Mesenchymal stem cell (in vitro differentiated cells and primary cell): ENCODE data around the gene NCSTN.

Source experiments
- DNase-seq: peaks from one replicate; pipeline ENCODE4 v3.0.0-alpha.2; 2013
- H2AFZ ChIP-seq: one replicate; pipeline ENCODE4 v1.6.1; 2013; ENCODE audit warnings: low read depth, mild to moderate bottlenecking, control low read depth, inconsistent platforms, low read length, moderate library complexity
- H2AK5ac ChIP-seq: 2 replicates; pipeline ENCODE4 v1.6.1; 2013; ENCODE audit warnings: low read length, moderate library complexity, mild to moderate bottlenecking, inconsistent platforms; ENCODE audit not compliant: severe bottlenecking
- H2BK120ac ChIP-seq: one replicate; pipeline ENCODE4 v1.6.1; 2013; ENCODE audit warnings: low read depth, mild to moderate bottlenecking, inconsistent platforms, low read length, moderate library complexity
- H2BK12ac ChIP-seq, 2 experiments: one replicate each; pipeline ENCODE4 v1.6.1; 2013; ENCODE audit warnings: inconsistent platforms in 2 of 2, low read length in 2 of 2, mild to moderate bottlenecking in 2 of 2, moderate library complexity in 2 of 2, control low read depth in 1 of 2
- H2BK15ac ChIP-seq: one replicate; pipeline ENCODE4 v1.6.1; 2013; ENCODE audit warnings: mild to moderate bottlenecking, low read depth, inconsistent platforms; ENCODE audit not compliant: poor library complexity, severe bottlenecking
- H2BK5ac ChIP-seq: 2 replicates; pipeline ENCODE4 v1.6.1; 2013; ENCODE audit warnings: low read depth, mild to moderate bottlenecking, low read length, control low read depth, inconsistent platforms; ENCODE audit not compliant: poor library complexity, severe bottlenecking
- H3K14ac ChIP-seq, 2 experiments: one replicate each; pipeline ENCODE4 v1.6.1; 2013; ENCODE audit warnings: inconsistent platforms in 2 of 2, low read length in 2 of 2, control low read depth in 1 of 2, mild to moderate bottlenecking in 1 of 2, moderate library complexity in 1 of 2
- H3K18ac ChIP-seq, 2 experiments: one replicate each; pipeline ENCODE4 v1.6.1; 2013; ENCODE audit warnings: inconsistent platforms in 2 of 2, low read length in 2 of 2, control low read depth in 1 of 2, low read depth in 1 of 2, mild to moderate bottlenecking in 1 of 2
- H3K23ac ChIP-seq, 2 experiments: one replicate each; pipeline ENCODE4 v1.6.1; 2013; ENCODE audit warnings: inconsistent platforms in 2 of 2, low read length in 2 of 2, mild to moderate bottlenecking in 2 of 2, moderate library complexity in 2 of 2, control low read depth in 1 of 2
- H3K27ac ChIP-seq: 2 replicates; pipeline ENCODE4 v1.5.1; 2013; ENCODE audit warnings: mild to moderate bottlenecking, moderate library complexity, low read length, control low read depth, inconsistent platforms; ENCODE audit not compliant: poor library complexity, severe bottlenecking
- H3K27me3 ChIP-seq, 2 experiments: 2 replicates each; pipeline versions ENCODE4 v1.6.1 to v1.7.0; 2013; ENCODE audit warnings: low read length in 2 of 2, mild to moderate bottlenecking in 2 of 2, moderate library complexity in 2 of 2, control low read depth in 1 of 2, inconsistent platforms in 1 of 2; ENCODE audit not compliant: control insufficient read depth in 1 of 2, insufficient read depth in 1 of 2
- H3K36me3 ChIP-seq, 2 experiments: 2 replicates each; pipeline versions ENCODE4 v1.6.1 to v1.7.0; 2013; ENCODE audit warnings: low read length in 2 of 2, control low read depth in 1 of 2, inconsistent platforms in 1 of 2, low read depth in 1 of 2, mild to moderate bottlenecking in 1 of 2; ENCODE audit not compliant: insufficient read depth in 2 of 2, control insufficient read depth in 1 of 2
- H3K4ac ChIP-seq, 2 experiments: one replicate each; pipeline ENCODE4 v1.6.1; 2013; ENCODE audit warnings: inconsistent platforms in 2 of 2, low read length in 2 of 2, mild to moderate bottlenecking in 2 of 2, moderate library complexity in 2 of 2, control low read depth in 1 of 2, low read depth in 1 of 2
- H3K4me1 ChIP-seq: 2 replicates; pipeline ENCODE4 v1.6.1; 2013; ENCODE audit warnings: low read depth, low read length, control low read depth; ENCODE audit not compliant: control insufficient read depth, insufficient read depth
- H3K4me2 ChIP-seq: 2 replicates; pipeline ENCODE4 v1.6.1; 2013; ENCODE audit warnings: low read length, mild to moderate bottlenecking, inconsistent platforms; ENCODE audit not compliant: poor library complexity, severe bottlenecking
- H3K4me3 ChIP-seq, 2 experiments: 2 replicates each; pipeline versions ENCODE4 v1.5.1 to v1.7.0; 2013; ENCODE audit warnings: low read length in 2 of 2, mild to moderate bottlenecking in 2 of 2, control low read depth in 1 of 2, low read depth in 1 of 2; ENCODE audit not compliant: insufficient read depth in 1 of 2
- H3K79me1 ChIP-seq: replicated peaks from 2 replicates; pipeline ENCODE4 v1.6.1; 2013; ENCODE audit warnings: mild to moderate bottlenecking, control low read depth, low read length, inconsistent platforms; ENCODE audit not compliant: poor library complexity, severe bottlenecking
- H3K9ac ChIP-seq: 2 replicates; pipeline ENCODE4 v1.7.0; 2013; ENCODE audit warnings: mild to moderate bottlenecking, low read length, moderate library complexity
- H3K9me3 ChIP-seq: 2 replicates; pipeline ENCODE4 v1.7.0; 2013; ENCODE audit warnings: mild to moderate bottlenecking, low read length; ENCODE audit not compliant: control insufficient read depth
- H4K8ac ChIP-seq: one replicate; pipeline ENCODE4 v1.6.1; 2013; ENCODE audit warnings: inconsistent platforms, mild to moderate bottlenecking, low read length, moderate library complexity
- H4K91ac ChIP-seq: one replicate; pipeline ENCODE4 v1.6.1; 2013; ENCODE audit warnings: mild to moderate bottlenecking, low read length, inconsistent platforms
- WGBS: methylation state at CpG from one replicate; pipeline ENCODE4 v1.1.7; 2013; ENCODE audit warnings: mixed read lengths; 5-methylcytosine and 5-hydroxymethylcytosine counted together

NCSTN gene

DNA sequence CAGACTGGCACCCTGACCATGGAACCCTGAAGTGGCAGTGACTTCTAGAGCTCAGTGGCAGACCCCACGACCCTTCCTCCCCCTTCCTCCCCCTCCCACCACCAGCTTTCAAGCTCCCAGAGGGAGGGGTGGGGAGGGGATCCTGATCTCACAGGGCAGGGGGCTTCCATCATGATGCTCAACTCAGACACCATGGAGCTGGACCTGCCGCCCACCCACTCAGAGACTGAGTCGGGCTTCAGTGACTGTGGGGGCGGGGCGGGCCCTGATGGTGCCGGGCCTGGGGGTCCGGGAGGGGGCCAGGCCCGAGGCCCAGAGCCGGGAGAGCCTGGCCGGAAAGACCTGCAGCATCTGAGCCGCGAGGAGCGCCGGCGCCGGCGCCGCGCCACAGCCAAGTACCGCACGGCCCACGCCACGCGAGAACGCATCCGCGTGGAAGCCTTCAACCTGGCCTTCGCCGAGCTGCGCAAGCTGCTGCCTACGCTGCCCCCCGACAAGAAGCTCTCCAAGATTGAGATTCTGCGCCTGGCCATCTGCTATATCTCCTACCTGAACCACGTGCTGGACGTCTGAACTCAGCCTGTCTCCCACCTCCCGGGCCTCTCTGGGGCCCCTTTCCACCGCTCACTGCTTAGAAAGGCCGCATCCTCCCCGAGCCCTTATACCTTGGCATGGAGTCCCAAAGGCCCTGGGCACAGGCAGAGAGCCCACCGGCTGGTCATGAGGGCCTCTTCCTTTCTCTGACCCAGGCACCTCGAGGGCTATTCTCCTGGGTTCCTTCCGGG is 27.6 kb downstream of the NCSTN start:
- Histone ChIP-seq H3K9me3 (no peaks in the 10 kb centered on the region), H3K79me1 (no peaks in the 10 kb centered on the region), H2AK5ac (no peak overlapping the region), H3K9ac (no peak overlapping the region), H2AFZ (no peak overlapping the region), H2BK12ac (no peak overlapping the region), H2BK5ac (no peak overlapping the region), H3K18ac (no peak overlapping the region), H4K91ac (no peak overlapping the region), H4K8ac (no peak overlapping the region), H3K27ac (no peak overlapping the region), H3K14ac (no peak overlapping the region), H2BK120ac (no peak overlapping the region), H3K36me3 (peaks cover 0 to 3% of the 10 kb centered on the region in 2 experiments), H3K4me3 (no peak overlapping the region), H3K4ac (no peak overlapping the region), H3K23ac (no peak overlapping the region), H3K4me2 (no peak overlapping the region), H3K27me3 (peaks cover 14 to 37% of the 10 kb centered on the region in 2 experiments), H3K4me1 (peaks cover 8% of the 10 kb centered on the region), H2BK15ac (no peak overlapping the region)
- DNase-seq: no peak
- WGBS: 91% methylated on average over 39 of the region's 42 CpGs

DNA sequence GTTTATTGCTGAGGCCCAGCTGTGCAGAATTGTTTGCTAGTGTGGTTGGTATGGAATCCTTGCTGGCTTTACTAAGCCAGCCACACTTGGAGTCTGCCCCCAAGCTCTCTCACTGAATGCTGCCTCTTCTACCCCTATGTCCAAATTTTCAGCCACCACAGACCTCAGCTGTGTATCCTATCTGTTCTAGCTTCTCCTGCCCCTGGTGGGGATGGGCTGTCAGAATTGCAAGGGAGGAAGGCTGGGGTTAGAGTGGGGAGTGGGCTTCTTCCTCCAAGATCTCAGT is 28.1 kb downstream of the NCSTN start:
- H3K27ac ChIP-seq: no peak overlapping the region
- no peak for DNase-seq

DNA sequence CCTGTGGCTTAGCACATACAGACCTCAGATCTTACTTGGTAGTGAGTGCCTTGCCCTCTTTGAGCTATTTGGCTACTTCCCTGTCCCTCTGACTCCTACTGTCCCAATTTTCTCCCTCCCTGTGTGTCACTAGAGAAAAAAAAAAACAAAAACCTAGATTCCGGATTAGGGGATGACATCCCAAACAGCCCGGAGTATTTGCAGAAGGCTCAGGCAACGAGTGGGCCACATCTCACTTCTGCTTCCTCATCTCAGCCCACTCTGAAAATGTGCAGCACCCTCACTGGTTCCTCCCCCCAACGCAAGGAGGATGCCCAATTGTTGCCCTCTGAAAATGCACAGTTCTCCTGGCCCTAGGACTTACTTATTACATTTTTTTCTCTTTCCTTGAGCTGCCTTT is 28.6 kb downstream of the NCSTN start:
- Histone ChIP-seq H3K4me3 (no peak overlapping the region), H2AFZ (no peak overlapping the region), H2BK15ac (no peak overlapping the region), H3K79me1 (no peaks in the 10 kb centered on the region), H3K23ac (no peak overlapping the region), H3K9ac (no peak overlapping the region), H2AK5ac (no peak overlapping the region), H3K36me3 (peaks cover 0 to 3% of the 10 kb centered on the region in 2 experiments), H3K27me3 (peaks cover 14 to 32% of the 10 kb centered on the region in 2 experiments), H3K27ac (no peak overlapping the region), H3K4me2 (no peak overlapping the region), H2BK120ac (no peak overlapping the region), H3K4ac (no peak overlapping the region), H2BK12ac (no peak overlapping the region), H3K9me3 (no peaks in the 10 kb centered on the region), H3K14ac (no peak overlapping the region), H2BK5ac (no peak overlapping the region), H3K18ac (no peak overlapping the region), H4K8ac (no peak overlapping the region), H4K91ac (no peak overlapping the region), H3K4me1 (peaks cover 13% of the 10 kb centered on the region)
- no peak for DNase-seq
- 84% methylated on average over 4 of the region's 4 CpGs for WGBS

More for the DNA sequence above, 28.1 kb downstream of the NCSTN start:
- Histone ChIP-seq H3K4me1 (peaks cover 13% of the 10 kb centered on the region), H3K4ac (no peak overlapping the region), H3K9me3 (no peaks in the 10 kb centered on the region), H2BK15ac (no peak overlapping the region), H2AK5ac (no peak overlapping the region), H3K14ac (no peak overlapping the region), H3K36me3 (peaks cover 0 to 3% of the 10 kb centered on the region in 2 experiments), H4K8ac (no peak overlapping the region), H3K79me1 (no peaks in the 10 kb centered on the region), H3K27me3 (peaks cover 14 to 34% of the 10 kb centered on the region in 2 experiments), H3K9ac (no peak overlapping the region), H2BK5ac (no peak overlapping the region), H3K4me3 (no peak overlapping the region), H2AFZ (no peak overlapping the region), H2BK12ac (no peak overlapping the region), H3K23ac (no peak overlapping the region), H2BK120ac (no peak overlapping the region), H3K4me2 (no peak overlapping the region), H3K18ac (no peak overlapping the region), H4K91ac (no peak overlapping the region)

DNA sequence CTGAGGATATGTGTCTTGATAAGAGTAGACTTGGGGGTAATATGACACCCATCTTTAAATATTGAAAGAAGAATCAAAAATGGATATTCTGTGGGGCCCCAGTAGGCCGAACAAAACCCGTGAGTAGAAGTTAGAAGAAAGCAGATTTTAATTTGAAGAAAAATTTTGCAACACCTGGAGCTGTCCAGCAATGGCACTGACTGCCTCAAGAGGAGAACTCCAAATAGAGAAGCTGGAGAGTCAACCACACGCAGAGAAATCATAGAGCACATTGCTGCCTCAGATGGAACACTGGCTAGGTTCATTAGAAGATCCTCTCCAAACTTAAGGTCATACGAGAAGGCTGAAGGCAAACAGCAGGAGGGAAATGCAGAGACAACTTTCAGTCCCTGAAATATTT is 30.5 kb downstream of the NCSTN start:
- no peak overlapping the region for H3K9ac ChIP-seq
- no peak overlapping the region for H4K8ac ChIP-seq
- no peak overlapping the region for H2BK5ac ChIP-seq
- H2AK5ac ChIP-seq: no peak overlapping the region
- H2AFZ ChIP-seq: no peak overlapping the region
- no peak overlapping the region for H2BK120ac ChIP-seq
- H3K4me3 ChIP-seq: no peak overlapping the region
- H3K4ac ChIP-seq: no peak overlapping the region
- H3K4me1 ChIP-seq: peaks cover 20% of the 10 kb centered on the region
- H4K91ac ChIP-seq: no peak overlapping the region
- H3K4me2 ChIP-seq: no peak overlapping the region
- H2BK12ac ChIP-seq: no peak overlapping the region
- no peak for DNase-seq
- no peak overlapping the region for H2BK15ac ChIP-seq
- no peaks in the 10 kb centered on the region for H3K79me1 ChIP-seq
- peaks cover 0 to 15% of the 10 kb centered on the region in 2 experiments for H3K27me3 ChIP-seq
- no peak overlapping the region for H3K18ac ChIP-seq
- H3K14ac ChIP-seq: no peak overlapping the region
- WGBS: 93% methylated on average over 4 of the region's 4 CpGs
- H3K27ac ChIP-seq: no peak overlapping the region
- H3K36me3 ChIP-seq: peaks cover 0 to 3% of the 10 kb centered on the region in 2 experiments
- no peaks in the 10 kb centered on the region for H3K9me3 ChIP-seq
- H3K23ac ChIP-seq: no peak overlapping the region
